ENCODE results near the gene MYO1H.

DNA sequence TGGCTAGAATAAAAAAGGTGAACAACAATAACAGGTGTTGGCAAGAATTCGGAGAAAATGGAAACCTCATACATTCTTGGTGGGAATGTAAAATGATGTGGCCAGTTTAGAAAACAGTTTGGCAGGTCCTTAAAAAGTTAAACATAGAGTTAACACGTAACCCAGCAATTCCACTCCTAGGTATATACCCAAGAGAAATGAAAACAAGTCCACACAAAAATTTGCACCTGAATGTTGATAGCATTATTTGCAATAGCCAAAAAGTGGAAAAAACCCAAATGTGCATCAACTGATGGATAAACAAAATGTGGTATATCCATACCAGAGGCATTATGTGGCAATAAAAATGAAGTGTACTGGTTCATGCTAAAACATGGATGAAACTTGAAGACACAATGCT lies 2.3 kb upstream of the MYO1H start:
- TF ChIP-seq, protein P1, sequence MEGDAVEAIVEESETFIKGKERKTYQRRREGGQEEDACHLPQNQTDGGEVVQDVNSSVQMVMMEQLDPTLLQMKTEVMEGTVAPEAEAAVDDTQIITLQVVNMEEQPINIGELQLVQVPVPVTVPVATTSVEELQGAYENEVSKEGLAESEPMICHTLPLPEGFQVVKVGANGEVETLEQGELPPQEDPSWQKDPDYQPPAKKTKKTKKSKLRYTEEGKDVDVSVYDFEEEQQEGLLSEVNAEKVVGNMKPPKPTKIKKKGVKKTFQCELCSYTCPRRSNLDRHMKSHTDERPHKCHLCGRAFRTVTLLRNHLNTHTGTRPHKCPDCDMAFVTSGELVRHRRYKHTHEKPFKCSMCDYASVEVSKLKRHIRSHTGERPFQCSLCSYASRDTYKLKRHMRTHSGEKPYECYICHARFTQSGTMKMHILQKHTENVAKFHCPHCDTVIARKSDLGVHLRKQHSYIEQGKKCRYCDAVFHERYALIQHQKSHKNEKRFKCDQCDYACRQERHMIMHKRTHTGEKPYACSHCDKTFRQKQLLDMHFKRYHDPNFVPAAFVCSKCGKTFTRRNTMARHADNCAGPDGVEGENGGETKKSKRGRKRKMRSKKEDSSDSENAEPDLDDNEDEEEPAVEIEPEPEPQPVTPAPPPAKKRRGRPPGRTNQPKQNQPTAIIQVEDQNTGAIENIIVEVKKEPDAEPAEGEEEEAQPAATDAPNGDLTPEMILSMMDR (IDR thresholded peaks at IDR 0.05) = no peak
- no peak for TF ChIP-seq ZFX (IDR thresholded peaks at IDR 0.05; ENCODE audit: borderline replicate concordance)
